Liver (tissue), 9 donors: Measurements from ENCODE around the gene NDUFA9. TPM values are rescaled to one million over a fixed set of nuclear protein-coding genes. Genes with fewer than 3 reads are reported as not detected.

Source experiments
- DNase-seq: peaks from one replicate; pipeline ENCODE4 v3.0.0-alpha.2; 2017; ENCODE audit warnings: low spot score
- H3K27ac ChIP-seq, 2 donors: one replicate each; pipeline ENCODE4 v1.7.0; 2013; ENCODE audit warnings: inconsistent platforms in 2 of 2, low read length in 2 of 2, control low read depth in 1 of 2, low read depth in 1 of 2, mild to moderate bottlenecking in 1 of 2
- H3K27me3 ChIP-seq, 4 donors: one replicate each; pipeline versions ENCODE4 v1.6.1 to v1.7.0; 2013; ENCODE audit warnings: low read length in 3 of 4, inconsistent platforms in 1 of 4, mild to moderate bottlenecking in 1 of 4, moderate library complexity in 1 of 4; ENCODE audit not compliant: control insufficient read depth in 4 of 4, insufficient read depth in 4 of 4
- H3K36me3 ChIP-seq, 4 donors: one replicate each; pipeline versions ENCODE4 v1.6.1 to v1.7.0; 2013; ENCODE audit warnings: low read length in 3 of 4, mild to moderate bottlenecking in 3 of 4, low read depth in 1 of 4, moderate library complexity in 1 of 4; ENCODE audit not compliant: control insufficient read depth in 4 of 4, insufficient read depth in 3 of 4
- H3K4me1 ChIP-seq, 4 donors: one replicate each; pipeline versions ENCODE4 v1.6.1 to v1.7.0; 2013; ENCODE audit warnings: low read length in 3 of 4, mild to moderate bottlenecking in 3 of 4, moderate library complexity in 1 of 4; ENCODE audit not compliant: control insufficient read depth in 4 of 4, insufficient read depth in 4 of 4
- H3K4me3 ChIP-seq, 3 donors: one replicate each; pipeline versions ENCODE4 v1.6.1 to v1.7.0; 2013; ENCODE audit warnings: low read length in 3 of 3, control low read depth in 1 of 3, low read depth in 1 of 3, mild to moderate bottlenecking in 1 of 3
- H3K9ac ChIP-seq, 2 donors: one replicate each; pipeline ENCODE4 v1.7.0; 2013; ENCODE audit warnings: low read length in 2 of 2, mild to moderate bottlenecking in 2 of 2, moderate library complexity in 2 of 2, control low read depth in 1 of 2, low read depth in 1 of 2
- H3K9me3 ChIP-seq, 4 donors: one replicate each; pipeline versions ENCODE4 v1.6.1 to v1.7.0; 2013; ENCODE audit warnings: low read length in 3 of 4; ENCODE audit not compliant: control insufficient read depth in 4 of 4
- EGR1 ChIP-seq, 2 donors: IDR thresholded peaks; 2 replicates each; pipeline ENCODE4 v1.6.1; 2016 to 2018; ENCODE audit warnings: antibody characterized with exemption in 2 of 2, low read depth in 2 of 2
- FOXA1 ChIP-seq: IDR thresholded peaks from 2 replicates; pipeline ENCODE4 v1.6.1; 2016; ENCODE audit warnings: antibody characterized with exemption
- FOXA2 ChIP-seq: IDR thresholded peaks from 2 replicates; pipeline ENCODE4 v1.6.1; 2016; ENCODE audit warnings: antibody characterized with exemption
- GABPA ChIP-seq, 2 donors: IDR thresholded peaks in 1 of 2; conservative IDR thresholded peaks in 1 of 2; 2 replicates each; pipeline ENCODE4 v1.6.1; 2016; ENCODE audit warnings: antibody characterized with exemption in 2 of 2, mild to moderate bottlenecking in 1 of 2, moderate library complexity in 1 of 2
- HNF4A ChIP-seq, 2 donors: conservative IDR thresholded peaks; 2 replicates each; pipeline ENCODE4 v1.6.1; 2016; ENCODE audit warnings: antibody characterized with exemption in 2 of 2, mild to moderate bottlenecking in 2 of 2
- HNF4G ChIP-seq: IDR thresholded peaks from 2 replicates; pipeline ENCODE4 v1.6.1; 2016; ENCODE audit warnings: antibody characterized with exemption
- JUND ChIP-seq, 2 donors: IDR thresholded peaks; 2 replicates each; pipeline ENCODE4 v1.6.1; 2016; ENCODE audit warnings: antibody characterized with exemption in 2 of 2
- MAX ChIP-seq: IDR thresholded peaks from 2 replicates; pipeline ENCODE4 v1.6.1; 2016; ENCODE audit warnings: antibody characterized with exemption
- NR2F2 ChIP-seq: IDR thresholded peaks from 2 replicates; pipeline ENCODE4 v1.6.1; 2016; ENCODE audit warnings: antibody characterized with exemption
- RAD21 ChIP-seq, 2 donors: IDR thresholded peaks; 2 replicates each; pipeline ENCODE4 v1.6.1; 2016; ENCODE audit warnings: antibody characterized with exemption in 2 of 2, mild to moderate bottlenecking in 2 of 2
- RXRA ChIP-seq, 2 donors: IDR thresholded peaks; 2 replicates each; pipeline ENCODE4 v1.6.1; 2017 to 2018; ENCODE audit warnings: antibody characterized with exemption in 2 of 2, mild to moderate bottlenecking in 1 of 2
- SP1 ChIP-seq: IDR thresholded peaks from 2 replicates; pipeline ENCODE4 v1.6.1; 2018; ENCODE audit warnings: antibody characterized with exemption, mild to moderate bottlenecking
- TAF1 ChIP-seq: conservative IDR thresholded peaks from 2 replicates; pipeline ENCODE4 v1.6.1; 2016; ENCODE audit warnings: antibody characterized with exemption, mild to moderate bottlenecking
- YY1 ChIP-seq: IDR thresholded peaks from 2 replicates; pipeline ENCODE4 v1.6.1; 2016; ENCODE audit warnings: antibody characterized with exemption, mild to moderate bottlenecking
- WGBS: extraction: QIAGEN DNeasy Blood & Tissue Kit; methylation state at CpG from one replicate; pipeline ENCODE4 v1.1.7; 2013; 5-methylcytosine and 5-hydroxymethylcytosine counted together
- polyA plus RNA-seq, 2 donors: library from polyadenylated mRNA; stranded (reverse) in 1 of 2; unstranded in 1 of 2; fragments of 200-250 nt in 1 of 2; fragments of >200 nt in 1 of 2; fragmentation: Nextera tagmentation in 1 of 2; extraction: Ambion mirVana in 1 of 2; gene quantifications; one replicate each; pipeline versions ENCODE4 v1.2.1 to v1.2.3, GENCODE V29; 2013 to 2015
- total RNA-seq, 2 donors: library from RNA; depleted of rRNA; stranded (reverse); fragments of >200 nt; gene quantifications; one replicate each; pipeline ENCODE4 v1.2.3, GENCODE V29; 2014
- TF ChIP-seq, protein P1 (sequence below): IDR thresholded peaks from 2 replicates; pipeline ENCODE4 v1.6.1; 2016; ENCODE audit warnings: antibody characterized with exemption, mild to moderate bottlenecking
- TF ChIP-seq, protein P2 (sequence below): IDR thresholded peaks from 2 replicates; pipeline ENCODE4 v1.6.1; 2016; ENCODE audit warnings: antibody characterized with exemption
- TF ChIP-seq, protein P3 (sequence below): fragments of 150-350 bp; IDR thresholded peaks from 2 replicates; pipeline ENCODE4 v1.5.1; 2017; ENCODE audit warnings: improper control_type of control experiment, low read depth, low read length; ENCODE audit not compliant: missing input control
- TF ChIP-seq, protein P4 (sequence below): IDR thresholded peaks from 2 replicates; pipeline ENCODE4 v1.6.1; 2016; ENCODE audit warnings: antibody characterized with exemption
- donor health status: healthy.
- donor health status: healthy.
- donor health status: healthy.
- donor health status: healthy.
- donor health status: healthy.

The NDUFA9 gene
- total and polyA plus RNA-seq, 4 donors, result 21.4 to 132 (median 56.6) TPM

DNA sequence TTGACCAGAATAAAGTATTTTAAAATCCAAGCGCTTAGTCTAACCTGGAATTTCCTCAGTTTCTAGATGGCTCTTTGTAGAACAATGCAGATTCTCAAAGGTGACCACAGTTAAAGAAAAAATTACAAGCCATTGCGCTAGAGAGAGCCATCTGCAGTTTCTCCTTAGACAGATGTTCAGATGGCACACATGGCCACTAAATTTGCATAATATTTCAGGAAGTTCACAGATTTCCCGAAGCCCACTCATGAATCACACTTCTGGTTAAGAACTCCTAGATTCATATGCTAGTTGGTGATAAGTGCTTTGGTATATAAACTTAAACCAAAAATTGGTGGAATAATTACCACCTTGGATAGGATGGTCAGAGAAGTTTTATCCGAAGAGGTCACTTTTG lies 812 bp upstream of the NDUFA9 start (continued):
- TF ChIP-seq, protein P1, sequence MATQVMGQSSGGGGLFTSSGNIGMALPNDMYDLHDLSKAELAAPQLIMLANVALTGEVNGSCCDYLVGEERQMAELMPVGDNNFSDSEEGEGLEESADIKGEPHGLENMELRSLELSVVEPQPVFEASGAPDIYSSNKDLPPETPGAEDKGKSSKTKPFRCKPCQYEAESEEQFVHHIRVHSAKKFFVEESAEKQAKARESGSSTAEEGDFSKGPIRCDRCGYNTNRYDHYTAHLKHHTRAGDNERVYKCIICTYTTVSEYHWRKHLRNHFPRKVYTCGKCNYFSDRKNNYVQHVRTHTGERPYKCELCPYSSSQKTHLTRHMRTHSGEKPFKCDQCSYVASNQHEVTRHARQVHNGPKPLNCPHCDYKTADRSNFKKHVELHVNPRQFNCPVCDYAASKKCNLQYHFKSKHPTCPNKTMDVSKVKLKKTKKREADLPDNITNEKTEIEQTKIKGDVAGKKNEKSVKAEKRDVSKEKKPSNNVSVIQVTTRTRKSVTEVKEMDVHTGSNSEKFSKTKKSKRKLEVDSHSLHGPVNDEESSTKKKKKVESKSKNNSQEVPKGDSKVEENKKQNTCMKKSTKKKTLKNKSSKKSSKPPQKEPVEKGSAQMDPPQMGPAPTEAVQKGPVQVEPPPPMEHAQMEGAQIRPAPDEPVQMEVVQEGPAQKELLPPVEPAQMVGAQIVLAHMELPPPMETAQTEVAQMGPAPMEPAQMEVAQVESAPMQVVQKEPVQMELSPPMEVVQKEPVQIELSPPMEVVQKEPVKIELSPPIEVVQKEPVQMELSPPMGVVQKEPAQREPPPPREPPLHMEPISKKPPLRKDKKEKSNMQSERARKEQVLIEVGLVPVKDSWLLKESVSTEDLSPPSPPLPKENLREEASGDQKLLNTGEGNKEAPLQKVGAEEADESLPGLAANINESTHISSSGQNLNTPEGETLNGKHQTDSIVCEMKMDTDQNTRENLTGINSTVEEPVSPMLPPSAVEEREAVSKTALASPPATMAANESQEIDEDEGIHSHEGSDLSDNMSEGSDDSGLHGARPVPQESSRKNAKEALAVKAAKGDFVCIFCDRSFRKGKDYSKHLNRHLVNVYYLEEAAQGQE, result no peak
- no peak for TF ChIP-seq FOXA1

DNA sequence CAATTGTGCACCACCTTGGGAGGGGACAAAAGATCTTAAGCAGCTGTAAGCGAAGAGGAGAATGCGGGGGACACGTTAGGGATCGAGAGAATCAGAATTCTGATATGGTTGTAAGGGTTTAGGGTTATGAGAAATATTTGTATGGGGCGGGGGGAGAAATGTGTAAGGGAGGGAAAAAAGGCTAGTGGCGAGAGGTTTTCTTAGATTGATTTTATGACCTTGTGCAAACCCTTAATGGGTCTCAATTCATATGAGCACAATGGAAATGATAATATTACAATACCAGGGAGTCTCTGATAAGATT lies 396 bp downstream of the NDUFA9 start:
- no peak for DNase-seq
- Histone ChIP-seq H3K4me3 (peak overlapping the region; percentile 79 to 99 (median 94)), H3K9ac (peak overlapping the region; percentile 90 to 97), H3K27me3 (no peaks in the 10 kb centered on the region), H3K27ac (peak overlapping the region; percentile 76 to 80), H3K4me1 (peaks cover 0 to 24% (median 22%) of the 10 kb centered on the region in 4 donors), H3K36me3 (peaks cover 0 to 2% (median 0%) of the 10 kb centered on the region in 4 donors), H3K9me3 (no peaks in the 10 kb centered on the region)
- WGBS, result under 1% methylated on average over 6 of the region's 6 CpGs
- TF ChIP-seq YY1, result no peak
- TF ChIP-seq, protein P2, sequence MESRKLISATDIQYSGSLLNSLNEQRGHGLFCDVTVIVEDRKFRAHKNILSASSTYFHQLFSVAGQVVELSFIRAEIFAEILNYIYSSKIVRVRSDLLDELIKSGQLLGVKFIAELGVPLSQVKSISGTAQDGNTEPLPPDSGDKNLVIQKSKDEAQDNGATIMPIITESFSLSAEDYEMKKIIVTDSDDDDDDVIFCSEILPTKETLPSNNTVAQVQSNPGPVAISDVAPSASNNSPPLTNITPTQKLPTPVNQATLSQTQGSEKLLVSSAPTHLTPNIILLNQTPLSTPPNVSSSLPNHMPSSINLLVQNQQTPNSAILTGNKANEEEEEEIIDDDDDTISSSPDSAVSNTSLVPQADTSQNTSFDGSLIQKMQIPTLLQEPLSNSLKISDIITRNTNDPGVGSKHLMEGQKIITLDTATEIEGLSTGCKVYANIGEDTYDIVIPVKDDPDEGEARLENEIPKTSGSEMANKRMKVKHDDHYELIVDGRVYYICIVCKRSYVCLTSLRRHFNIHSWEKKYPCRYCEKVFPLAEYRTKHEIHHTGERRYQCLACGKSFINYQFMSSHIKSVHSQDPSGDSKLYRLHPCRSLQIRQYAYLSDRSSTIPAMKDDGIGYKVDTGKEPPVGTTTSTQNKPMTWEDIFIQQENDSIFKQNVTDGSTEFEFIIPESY, result no peak
- no peak for TF ChIP-seq JUND (IDR thresholded peaks at IDR 0.05)
- no peak for TF ChIP-seq EGR1 (IDR thresholded peaks at IDR 0.05; ENCODE audit: low read depth in 2 of 2)
- no peak for TF ChIP-seq NR2F2
- TF ChIP-seq, protein P3, sequence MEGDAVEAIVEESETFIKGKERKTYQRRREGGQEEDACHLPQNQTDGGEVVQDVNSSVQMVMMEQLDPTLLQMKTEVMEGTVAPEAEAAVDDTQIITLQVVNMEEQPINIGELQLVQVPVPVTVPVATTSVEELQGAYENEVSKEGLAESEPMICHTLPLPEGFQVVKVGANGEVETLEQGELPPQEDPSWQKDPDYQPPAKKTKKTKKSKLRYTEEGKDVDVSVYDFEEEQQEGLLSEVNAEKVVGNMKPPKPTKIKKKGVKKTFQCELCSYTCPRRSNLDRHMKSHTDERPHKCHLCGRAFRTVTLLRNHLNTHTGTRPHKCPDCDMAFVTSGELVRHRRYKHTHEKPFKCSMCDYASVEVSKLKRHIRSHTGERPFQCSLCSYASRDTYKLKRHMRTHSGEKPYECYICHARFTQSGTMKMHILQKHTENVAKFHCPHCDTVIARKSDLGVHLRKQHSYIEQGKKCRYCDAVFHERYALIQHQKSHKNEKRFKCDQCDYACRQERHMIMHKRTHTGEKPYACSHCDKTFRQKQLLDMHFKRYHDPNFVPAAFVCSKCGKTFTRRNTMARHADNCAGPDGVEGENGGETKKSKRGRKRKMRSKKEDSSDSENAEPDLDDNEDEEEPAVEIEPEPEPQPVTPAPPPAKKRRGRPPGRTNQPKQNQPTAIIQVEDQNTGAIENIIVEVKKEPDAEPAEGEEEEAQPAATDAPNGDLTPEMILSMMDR, result no peak
- no peak for TF ChIP-seq FOXA1
- TF ChIP-seq, protein P4, sequence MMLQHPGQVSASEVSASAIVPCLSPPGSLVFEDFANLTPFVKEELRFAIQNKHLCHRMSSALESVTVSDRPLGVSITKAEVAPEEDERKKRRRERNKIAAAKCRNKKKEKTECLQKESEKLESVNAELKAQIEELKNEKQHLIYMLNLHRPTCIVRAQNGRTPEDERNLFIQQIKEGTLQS, result no peak
- TF ChIP-seq GABPA (IDR thresholded peaks at IDR 0.05 in 1 of 2, conservative IDR thresholded peaks at IDR 0.05 in 1 of 2), result no peak
- TF ChIP-seq RAD21 (IDR thresholded peaks at IDR 0.05), result no peak
- no peak for TF ChIP-seq MAX
- TF ChIP-seq RXRA (IDR thresholded peaks at IDR 0.05), result no peak
- TF ChIP-seq TAF1, result no peak
- TF ChIP-seq SP1, result no peak
- no peak for TF ChIP-seq HNF4G
- no peak for TF ChIP-seq HNF4A (conservative IDR thresholded peaks at IDR 0.05)
- TF ChIP-seq FOXA2, result no peak
- TF ChIP-seq, protein P1, result no peak
